Suprapubic skin (tissue), 4 donors: ENCODE data around the gene TCEAL3. TPM values are rescaled to one million over a fixed set of nuclear protein-coding genes. Genes with fewer than 3 reads are reported as not detected.

Source experiments
- DNase-seq, 2 donors: peaks; one replicate each; pipeline ENCODE4 v3.0.0-alpha.2; 2019; ENCODE audit warnings: low spot score in 2 of 2
- H3K27ac ChIP-seq: fragments of 200-600 bp; sonication (generic); one replicate; pipeline ENCODE4 v1.5.1; 2019
- H3K27me3 ChIP-seq: fragments of 200-600 bp; sonication (generic); one replicate; pipeline ENCODE4 v1.5.1; 2019
- H3K36me3 ChIP-seq: fragments of 200-600 bp; sonication (generic); one replicate; pipeline ENCODE4 v1.5.1; 2019
- H3K4me1 ChIP-seq: fragments of 200-600 bp; sonication (generic); one replicate; pipeline ENCODE4 v1.5.1; 2019
- H3K4me3 ChIP-seq: fragments of 200-600 bp; sonication (generic); one replicate; pipeline ENCODE4 v1.5.1; 2019; ENCODE audit warnings: mild to moderate bottlenecking
- H3K9me3 ChIP-seq: fragments of 200-600 bp; sonication (generic); one replicate; pipeline ENCODE4 v1.5.1; 2019
- CTCF ChIP-seq, 2 donors: fragments of 200-600 bp in 1 of 2; fragments of 450-650 bp in 1 of 2; sonication (generic) in 1 of 2; IDR thresholded peaks; one replicate each; pipeline ENCODE4 v1.5.1; 2016 to 2019; ENCODE audit warnings: antibody characterized with exemption in 2 of 2, mild to moderate bottlenecking in 1 of 2, moderate library complexity in 1 of 2
- EP300 ChIP-seq: sonication (generic); formaldehyde crosslinking; IDR thresholded peaks from one replicate; pipeline ENCODE4 v1.6.1; 2017; ENCODE audit warnings: antibody characterized with exemption
- POLR2A ChIP-seq, 2 donors: fragments of 450-650 bp; IDR thresholded peaks; one replicate each; pipeline ENCODE4 v1.6.1; 2017; ENCODE audit warnings: antibody characterized with exemption in 2 of 2, mild to moderate bottlenecking in 2 of 2, moderate library complexity in 2 of 2
- POLR2AphosphoS5 ChIP-seq, 3 donors: sonication (generic); formaldehyde crosslinking; IDR thresholded peaks; one replicate each; pipeline ENCODE4 v1.6.1; 2017; ENCODE audit warnings: antibody characterized with exemption in 3 of 3
- WGBS: methylation state at CpG from one replicate; pipeline ENCODE4 v1.1.5; 2018; 5-methylcytosine and 5-hydroxymethylcytosine counted together
- total RNA-seq, 4 donors: library from RNA; depleted of rRNA; stranded (reverse); fragments of >200 nt; gene quantifications; one replicate each; pipeline ENCODE4 v1.1.0, GENCODE V29; 2016

Gene TCEAL3, protein sequence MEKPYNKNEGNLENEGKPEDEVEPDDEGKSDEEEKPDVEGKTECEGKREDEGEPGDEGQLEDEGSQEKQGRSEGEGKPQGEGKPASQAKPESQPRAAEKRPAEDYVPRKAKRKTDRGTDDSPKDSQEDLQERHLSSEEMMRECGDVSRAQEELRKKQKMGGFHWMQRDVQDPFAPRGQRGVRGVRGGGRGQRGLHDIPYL
- total RNA-seq: 10 to 100 TPM in 3 of 4 donors, 1 to 10 TPM in 1; 9.2 to 18.3 (median 13.8) TPM

GRCh38 chrX:103607364-103608305, at the start of gene TCEAL3:
TSS of gene TCEAL3 (plus strand) at chrX:103607963. CDS start at chrX:103609065, 1,102 bp downstream.
- Histone ChIP-seq H3K27ac (peak within 1 kb of the TSS; percentile 86), H3K4me1 (peaks cover 7% of the 10 kb centered on the region), H3K4me3 (peak within 1 kb of the TSS; percentile 63), H3K27me3 (no peaks in the 10 kb centered on the region), H3K36me3 (no peaks in the 10 kb centered on the region), H3K9me3 (no peaks in the 10 kb centered on the region)
- DNase-seq: peak; percentile 70 to 77
- WGBS: 19% methylated on average over 19 of the region's 59 CpGs
- no peak for TF ChIP-seq POLR2A (IDR thresholded peaks at IDR 0.05)
- TF ChIP-seq CTCF (IDR thresholded peaks at IDR 0.05): no peak
- no peak for TF ChIP-seq EP300
- no peak for TF ChIP-seq POLR2AphosphoS5 (IDR thresholded peaks at IDR 0.05)

DNA sequence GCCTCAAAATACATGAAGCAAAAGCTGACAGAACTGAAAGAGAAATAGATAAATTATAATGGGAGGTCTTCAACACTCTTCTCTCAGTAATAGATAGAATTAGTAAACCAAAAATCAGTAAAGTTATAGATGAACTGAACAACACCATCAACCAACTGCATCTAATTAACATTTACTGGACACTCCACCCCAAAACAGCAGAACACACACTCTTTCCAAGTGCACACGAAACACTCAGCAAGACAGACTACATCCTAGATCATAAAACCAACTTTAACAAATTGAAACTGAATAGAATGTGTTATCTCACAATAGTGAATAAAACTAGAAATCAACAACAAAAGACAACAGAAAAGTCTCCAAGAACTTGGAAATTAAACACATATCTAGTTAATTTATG, 47.5 kb upstream of the TCEAL3 start:
- 29% methylated on average over 1 of the region's 1 CpG for WGBS
- no peak for DNase-seq
- H3K4me3 ChIP-seq: no peak overlapping the region

DNA sequence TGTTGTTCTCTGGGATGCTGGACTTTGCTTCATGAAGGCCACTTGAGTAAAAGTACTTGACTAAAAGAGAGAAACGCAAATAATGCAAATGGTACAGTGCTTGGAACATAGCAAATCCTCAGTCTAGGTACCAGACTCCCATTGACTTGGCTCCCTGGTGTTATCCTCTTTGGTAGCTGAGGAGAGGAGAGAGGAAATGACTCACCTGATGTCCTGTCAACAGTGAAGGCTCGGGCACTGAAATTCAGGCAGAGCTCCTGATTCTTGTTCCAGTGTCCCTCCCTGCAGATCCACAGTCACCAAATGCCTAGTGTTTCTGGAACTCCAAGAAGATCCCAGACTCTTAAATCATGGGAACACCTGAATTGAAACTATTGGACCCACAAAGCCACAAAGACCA, 45.0 kb upstream of the TCEAL3 start:
- H3K4me1 ChIP-seq: no peaks in the 10 kb centered on the region
- DNase-seq: no peak
- TF ChIP-seq POLR2A (IDR thresholded peaks at IDR 0.05) (no peak), POLR2AphosphoS5 (IDR thresholded peaks at IDR 0.05) (no peak), EP300 (no peak), CTCF (IDR thresholded peaks at IDR 0.05) (no peak)
- H3K27me3 ChIP-seq: no peaks in the 10 kb centered on the region
- H3K9me3 ChIP-seq: no peaks in the 10 kb centered on the region
- no peak overlapping the region for H3K27ac ChIP-seq
- WGBS: 34% methylated on average over 2 of the region's 2 CpGs
- no peaks in the 10 kb centered on the region for H3K36me3 ChIP-seq
- H3K4me3 ChIP-seq: no peak overlapping the region

More for the DNA sequence above, 47.5 kb upstream of the TCEAL3 start:
- H3K27ac ChIP-seq: no peak overlapping the region
- no peaks in the 10 kb centered on the region for H3K4me1 ChIP-seq
- no peaks in the 10 kb centered on the region for H3K36me3 ChIP-seq
- no peak for TF ChIP-seq EP300
- no peak for TF ChIP-seq POLR2AphosphoS5 (IDR thresholded peaks at IDR 0.05)
- TF ChIP-seq CTCF (IDR thresholded peaks at IDR 0.05): no peak
- no peak for TF ChIP-seq POLR2A (IDR thresholded peaks at IDR 0.05)
- no peaks in the 10 kb centered on the region for H3K27me3 ChIP-seq
- H3K9me3 ChIP-seq: no peaks in the 10 kb centered on the region

DNA sequence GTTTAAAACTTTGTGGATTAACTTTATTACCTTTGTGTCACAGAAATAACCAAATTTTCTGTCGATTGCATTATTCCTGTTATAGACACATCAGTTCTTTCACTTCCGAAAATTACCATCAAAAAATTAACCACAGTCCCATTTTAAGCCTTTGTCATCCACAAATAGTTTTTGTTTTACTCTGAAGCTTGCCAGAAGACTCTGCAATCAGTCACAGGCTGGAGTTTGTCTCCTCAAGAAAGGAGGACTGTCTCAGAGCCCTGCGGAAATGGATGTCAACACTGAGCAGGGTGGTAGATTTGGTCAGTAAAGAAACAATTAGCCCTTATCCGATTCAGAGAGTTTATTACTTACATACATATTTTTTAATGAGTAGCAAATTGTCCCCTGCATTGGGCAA, 42.6 kb upstream of the TCEAL3 start:
- H3K4me1 ChIP-seq: no peaks in the 10 kb centered on the region
- no peaks in the 10 kb centered on the region for H3K36me3 ChIP-seq
- H3K9me3 ChIP-seq: no peaks in the 10 kb centered on the region
- H3K27me3 ChIP-seq: no peaks in the 10 kb centered on the region
- no peak overlapping the region for H3K27ac ChIP-seq
- no peak for DNase-seq
- TF ChIP-seq CTCF (IDR thresholded peaks at IDR 0.05) (no peak), EP300 (no peak), POLR2A (IDR thresholded peaks at IDR 0.05) (no peak), POLR2AphosphoS5 (IDR thresholded peaks at IDR 0.05) (no peak)
- H3K4me3 ChIP-seq: no peak overlapping the region
- WGBS: 70% methylated on average over 4 of the region's 4 CpGs

- Histone ChIP-seq H3K4me3 (no peak overlapping the region), H3K4me1 (no peaks in the 10 kb centered on the region), H3K9me3 (no peaks in the 10 kb centered on the region), H3K36me3 (no peaks in the 10 kb centered on the region), H3K27me3 (no peaks in the 10 kb centered on the region), H3K27ac (no peak overlapping the region)
- no peak for TF ChIP-seq POLR2AphosphoS5 (IDR thresholded peaks at IDR 0.05)
- TF ChIP-seq CTCF (IDR thresholded peaks at IDR 0.05): no peak
- TF ChIP-seq EP300: no peak
- TF ChIP-seq POLR2A (IDR thresholded peaks at IDR 0.05): no peak
- no peak for DNase-seq
- 33% methylated on average over 1 of the region's 1 CpG for WGBS
These were observed 42.0 kb upstream of the TCEAL3 start for GRCh38 chrX:103565752-103566151.
